DOHH2 (cell line): ENCODE measurements around the gene ALOX12B.
"Not testable (repeated sequence)": the region's sequence is repeated elsewhere in the genome, so short reads cannot be mapped to it uniquely, and the experiment has no call there.

Experiments used
- CTCF ChIP-seq: fragments of 200-600 bp; sonication (generic); IDR thresholded peaks from one replicate; pipeline ENCODE4 v1.5.1; 2014; ENCODE audit warnings: antibody characterized with exemption, mild to moderate bottlenecking, low read depth, low read length; ENCODE audit not compliant: poor library complexity, severe bottlenecking
- EZH2phosphoT487 ChIP-seq: fragments of 200-600 bp; sonication (generic); IDR thresholded peaks from 2 replicates; pipeline ENCODE4 v1.6.1; 2017; ENCODE audit warnings: borderline replicate concordance, mild to moderate bottlenecking, antibody characterized with exemption, low read length, moderate library complexity, mixed read lengths

GRCh38 chr17:8061851-8062250 lies 25.7 kb downstream of the ALOX12B start:
- TF ChIP-seq CTCF, EZH2phosphoT487: not testable (repeated sequence)
